Mucosa of stomach (tissue), 1 donor: ENCODE results near the gene ACOX2.

Source experiments
- H3K27me3 ChIP-seq: one replicate; pipeline ENCODE4 v1.7.0; 2013; ENCODE audit warnings: mild to moderate bottlenecking, low read length; ENCODE audit not compliant: control insufficient read depth, insufficient read depth
- H3K36me3 ChIP-seq: one replicate; pipeline ENCODE4 v1.7.0; 2013; ENCODE audit warnings: low read length; ENCODE audit not compliant: control insufficient read depth, insufficient read depth
- H3K4me1 ChIP-seq: one replicate; pipeline ENCODE4 v1.7.0; 2013; ENCODE audit warnings: mild to moderate bottlenecking, low read length; ENCODE audit not compliant: control insufficient read depth, insufficient read depth
- H3K4me3 ChIP-seq: one replicate; pipeline ENCODE4 v1.7.0; 2013; ENCODE audit warnings: low read length
- H3K9ac ChIP-seq: one replicate; pipeline ENCODE4 v1.7.0; 2013; ENCODE audit warnings: mild to moderate bottlenecking, low read length, moderate library complexity
- H3K9me3 ChIP-seq: one replicate; pipeline ENCODE4 v1.7.0; 2013; ENCODE audit warnings: mild to moderate bottlenecking, low read length, moderate library complexity; ENCODE audit not compliant: control insufficient read depth
- donor health status: Pancreatic carcinoma.

The ACOX2 gene

DNA sequence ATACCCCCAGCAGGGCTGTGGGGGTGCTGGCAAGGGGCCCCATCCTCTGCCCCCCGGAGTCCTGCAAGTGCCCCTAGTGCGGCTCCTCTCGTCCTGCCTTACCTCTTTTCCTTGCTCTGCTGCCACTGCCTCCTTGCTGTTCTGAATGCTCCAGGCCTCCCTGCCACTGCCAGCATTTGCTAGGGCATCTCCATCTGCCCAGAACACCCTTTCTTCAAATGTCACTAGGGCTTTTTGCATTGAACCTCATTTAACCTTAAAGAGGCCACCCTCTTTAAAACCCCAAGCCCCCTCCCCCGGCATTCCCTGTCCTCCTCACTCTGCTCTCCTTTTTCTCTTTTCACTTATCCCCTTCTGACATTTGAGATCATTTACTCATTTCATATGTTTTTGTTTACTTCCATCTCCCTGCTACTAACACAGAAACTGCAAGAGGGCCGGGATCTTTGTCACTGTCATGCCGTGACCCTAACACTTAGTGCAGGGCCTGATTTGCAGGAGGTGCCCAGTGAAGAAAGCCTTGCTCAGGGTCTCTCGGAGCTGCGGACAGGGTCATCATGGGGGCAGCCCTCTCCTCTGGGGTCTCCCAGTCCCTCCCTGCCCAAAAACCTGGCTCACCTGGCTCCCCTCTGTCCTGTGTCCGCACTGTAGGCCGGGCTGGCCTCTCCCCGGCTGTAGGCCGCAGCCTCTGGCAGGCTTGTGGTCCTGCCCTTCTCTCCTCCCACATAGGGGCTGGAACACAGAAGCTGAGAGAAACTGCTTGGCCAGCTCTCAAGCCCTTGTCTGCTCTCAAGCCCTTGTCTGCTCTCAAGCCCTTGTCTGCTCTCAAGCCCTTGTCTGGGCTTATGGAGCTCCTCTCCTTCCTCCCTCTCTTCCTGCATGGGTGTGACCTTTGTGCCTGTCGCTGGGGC is at the start of gene ACOX2:
ACOX2 (minus strand) TSS at position 690 of the 911 bp plus-strand sequence. CDS start 2,084 bp downstream, outside the sequence.
- Histone ChIP-seq H3K36me3 (no peaks in the 10 kb centered on the region), H3K4me3 (no peak within 1 kb of the TSS), H3K9me3 (no peaks in the 10 kb centered on the region), H3K4me1 (peaks cover 40% of the 10 kb centered on the region), H3K9ac (peak within 1 kb of the TSS; percentile 72), H3K27me3 (no peaks in the 10 kb centered on the region)

- Histone ChIP-seq H3K9ac (no peak overlapping the region), H3K4me1 (peaks cover 8% of the 10 kb centered on the region), H3K27me3 (peaks cover 32% of the 10 kb centered on the region), H3K4me3 (no peak overlapping the region), H3K9me3 (no peaks in the 10 kb centered on the region), H3K36me3 (no peaks in the 10 kb centered on the region)
Measured at GRCh38 chr3:58585994-58586393, 49.0 kb upstream of the ACOX2 start.

DNA sequence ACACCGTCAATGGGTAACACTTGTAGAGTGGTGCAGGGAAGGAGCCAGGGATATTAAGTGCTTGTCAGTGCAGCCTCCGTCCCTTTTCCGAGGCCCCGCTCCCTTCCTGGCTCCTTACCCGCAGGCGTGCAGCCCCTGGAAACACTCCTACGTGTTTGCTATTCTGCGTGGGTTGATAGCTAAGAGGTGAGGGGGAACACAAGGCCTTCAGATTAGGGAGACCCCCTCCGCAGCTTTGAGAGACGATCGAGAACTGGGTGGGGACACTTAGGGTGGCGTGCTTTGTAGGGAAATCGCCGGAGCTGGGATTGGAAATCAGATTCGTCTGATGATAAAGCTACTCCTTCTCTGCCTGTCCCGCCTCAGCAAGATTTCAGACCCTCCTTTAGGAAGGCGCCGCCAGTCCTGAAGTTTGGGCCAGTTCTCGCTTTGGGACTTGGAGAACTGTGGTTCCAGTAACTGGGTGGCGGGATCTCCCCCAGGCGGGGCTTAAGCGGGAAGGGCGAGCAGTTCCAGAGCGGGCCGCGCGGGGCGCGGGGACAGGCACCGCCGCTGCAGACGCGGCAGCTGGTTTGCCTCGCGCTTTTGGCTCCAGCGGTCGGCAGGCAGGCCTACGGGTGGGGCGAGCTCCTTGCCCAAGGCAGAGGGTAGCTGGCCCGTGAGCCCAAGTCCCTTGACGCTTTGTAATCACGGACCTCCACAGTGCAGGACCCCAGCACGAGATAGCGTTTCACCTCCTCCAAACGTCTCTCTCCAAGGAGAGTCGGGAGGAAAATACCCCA is 48.2 kb upstream of the ACOX2 start:
- Histone ChIP-seq H3K36me3 (no peaks in the 10 kb centered on the region), H3K4me3 (peak overlapping the region; percentile 45), H3K9ac (peak overlapping the region; percentile 60), H3K9me3 (no peaks in the 10 kb centered on the region), H3K27me3 (peaks cover 32% of the 10 kb centered on the region), H3K4me1 (peaks cover 8% of the 10 kb centered on the region)

GRCh38 chr3:58584690-58585004 is 47.7 kb upstream of the ACOX2 start:
- Histone ChIP-seq H3K4me3 (peak overlapping the region; percentile 45), H3K4me1 (peaks cover 8% of the 10 kb centered on the region), H3K9ac (peak overlapping the region; percentile 60), H3K27me3 (peaks cover 32% of the 10 kb centered on the region), H3K9me3 (no peaks in the 10 kb centered on the region), H3K36me3 (no peaks in the 10 kb centered on the region)

- Histone ChIP-seq H3K9ac (no peak overlapping the region), H3K4me3 (no peak overlapping the region), H3K9me3 (no peaks in the 10 kb centered on the region), H3K27me3 (peaks cover 16% of the 10 kb centered on the region), H3K4me1 (peaks cover 8% of the 10 kb centered on the region), H3K36me3 (no peaks in the 10 kb centered on the region)
Measured at GRCh38 chr3:58581328-58582091, 44.5 kb upstream of the ACOX2 start.

- H3K9ac ChIP-seq: no peak overlapping the region
- H3K27me3 ChIP-seq: peaks cover 10% of the 10 kb centered on the region
- H3K36me3 ChIP-seq: no peaks in the 10 kb centered on the region
- peaks cover 5% of the 10 kb centered on the region for H3K4me1 ChIP-seq
- no peaks in the 10 kb centered on the region for H3K9me3 ChIP-seq
- no peak overlapping the region for H3K4me3 ChIP-seq
Measured at GRCh38 chr3:58580826-58581327, 43.9 kb upstream of the ACOX2 start.

GRCh38 chr3:58578873-58579272 is 41.9 kb upstream of the ACOX2 start:
- no peaks in the 10 kb centered on the region for H3K9me3 ChIP-seq
- H3K9ac ChIP-seq: no peak overlapping the region
- no peak overlapping the region for H3K4me3 ChIP-seq
- no peaks in the 10 kb centered on the region for H3K36me3 ChIP-seq
- peaks cover 5% of the 10 kb centered on the region for H3K27me3 ChIP-seq
- no peaks in the 10 kb centered on the region for H3K4me1 ChIP-seq

- no peaks in the 10 kb centered on the region for H3K9me3 ChIP-seq
- H3K27me3 ChIP-seq: peaks cover 5% of the 10 kb centered on the region
- H3K9ac ChIP-seq: peak within 1 kb of the TSS; percentile 12
- no peaks in the 10 kb centered on the region for H3K4me1 ChIP-seq
- no peaks in the 10 kb centered on the region for H3K36me3 ChIP-seq
- H3K4me3 ChIP-seq: no peak within 1 kb of the TSS
Measured at GRCh38 chr3:58577269-58577821, 40.4 kb upstream of the ACOX2 start, which contains the start of gene FAM107A. Gene FAM107A, minus strand, starts transcription at chr3:58577391. Its CDS starts 7,531 bp downstream, at chr3:58569860.

DNA sequence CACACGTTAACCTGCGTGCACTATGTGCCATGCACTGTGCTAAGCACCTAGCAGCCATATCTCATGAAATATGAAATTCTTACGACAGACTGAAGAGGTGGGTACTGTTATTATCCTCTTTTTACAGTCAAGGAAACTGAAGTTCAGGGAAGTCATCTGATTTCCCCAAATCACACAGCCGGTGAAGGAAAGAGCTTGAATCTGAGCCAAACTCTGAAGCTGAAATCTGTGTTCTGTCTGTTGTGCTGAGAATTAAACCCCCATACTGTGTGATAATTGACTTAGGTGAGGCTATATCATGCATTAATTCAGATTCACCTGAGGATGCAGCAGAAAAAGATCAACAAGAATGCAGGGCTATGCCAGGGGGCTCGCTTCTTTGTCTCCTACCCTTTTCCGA is 39.7 kb upstream of the ACOX2 start:
- no peaks in the 10 kb centered on the region for H3K36me3 ChIP-seq
- H3K4me1 ChIP-seq: no peaks in the 10 kb centered on the region
- H3K9me3 ChIP-seq: no peaks in the 10 kb centered on the region
- H3K4me3 ChIP-seq: no peak overlapping the region
- H3K9ac ChIP-seq: no peak overlapping the region
- peaks cover 5% of the 10 kb centered on the region for H3K27me3 ChIP-seq

GRCh38 chr3:58575971-58576652 is 39.1 kb upstream of the ACOX2 start:
- Histone ChIP-seq H3K9ac (no peak overlapping the region), H3K4me1 (no peaks in the 10 kb centered on the region), H3K4me3 (no peak overlapping the region)

GRCh38 chr3:58574682-58575081 is 37.7 kb upstream of the ACOX2 start:
- Histone ChIP-seq H3K9me3 (no peaks in the 10 kb centered on the region), H3K36me3 (no peaks in the 10 kb centered on the region), H3K9ac (no peak overlapping the region), H3K4me3 (no peak overlapping the region), H3K4me1 (no peaks in the 10 kb centered on the region), H3K27me3 (peaks cover 5% of the 10 kb centered on the region)

More at GRCh38 chr3:58575971-58576652, 39.1 kb upstream of the ACOX2 start:
- Histone ChIP-seq H3K36me3 (no peaks in the 10 kb centered on the region), H3K27me3 (peaks cover 5% of the 10 kb centered on the region), H3K9me3 (no peaks in the 10 kb centered on the region)
